ENCODE measurements around the gene CPN1.

DNA sequence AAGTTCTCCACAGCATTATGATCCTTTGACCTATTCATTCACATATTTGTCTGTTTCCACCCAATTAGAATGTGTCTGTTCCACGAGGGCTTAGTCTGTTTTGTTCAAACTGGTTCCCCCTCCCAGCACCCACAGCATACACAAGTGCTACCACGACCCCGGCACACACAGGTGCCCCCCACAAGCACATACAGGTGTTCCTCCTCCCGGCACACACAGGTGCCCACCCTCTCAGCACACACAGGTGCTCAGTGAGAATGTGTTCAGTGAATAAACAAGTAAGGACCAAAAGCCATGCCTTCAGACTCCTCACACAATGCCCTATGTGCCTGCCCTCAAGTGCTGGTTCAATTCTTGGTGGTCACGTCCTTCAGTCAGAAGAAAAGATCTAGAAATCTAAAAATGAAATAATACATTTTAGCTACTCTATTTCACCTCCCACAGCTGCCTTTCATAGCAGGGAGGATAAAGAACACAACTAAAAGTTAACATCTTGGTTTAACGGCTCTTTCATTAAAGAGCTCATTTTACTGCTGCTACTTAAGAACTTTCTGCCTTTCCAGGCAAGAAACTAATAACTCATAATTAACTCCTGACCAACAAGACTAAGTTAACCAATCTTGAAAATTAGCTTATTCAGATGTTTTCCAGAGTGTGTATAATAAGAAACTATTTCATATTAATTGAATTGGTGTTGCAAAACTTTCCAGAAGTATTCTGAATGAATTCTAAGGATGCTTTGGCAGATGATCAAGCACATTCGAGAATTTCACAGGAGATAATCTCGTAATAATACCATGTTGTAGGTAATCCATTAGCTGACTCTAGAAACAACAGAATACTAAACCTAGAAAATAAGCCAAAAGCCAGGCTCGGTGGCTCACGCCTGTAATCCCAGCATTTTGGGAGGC, 74.2 kb downstream of the CPN1 start:
- TF ChIP-seq, protein P1, sequence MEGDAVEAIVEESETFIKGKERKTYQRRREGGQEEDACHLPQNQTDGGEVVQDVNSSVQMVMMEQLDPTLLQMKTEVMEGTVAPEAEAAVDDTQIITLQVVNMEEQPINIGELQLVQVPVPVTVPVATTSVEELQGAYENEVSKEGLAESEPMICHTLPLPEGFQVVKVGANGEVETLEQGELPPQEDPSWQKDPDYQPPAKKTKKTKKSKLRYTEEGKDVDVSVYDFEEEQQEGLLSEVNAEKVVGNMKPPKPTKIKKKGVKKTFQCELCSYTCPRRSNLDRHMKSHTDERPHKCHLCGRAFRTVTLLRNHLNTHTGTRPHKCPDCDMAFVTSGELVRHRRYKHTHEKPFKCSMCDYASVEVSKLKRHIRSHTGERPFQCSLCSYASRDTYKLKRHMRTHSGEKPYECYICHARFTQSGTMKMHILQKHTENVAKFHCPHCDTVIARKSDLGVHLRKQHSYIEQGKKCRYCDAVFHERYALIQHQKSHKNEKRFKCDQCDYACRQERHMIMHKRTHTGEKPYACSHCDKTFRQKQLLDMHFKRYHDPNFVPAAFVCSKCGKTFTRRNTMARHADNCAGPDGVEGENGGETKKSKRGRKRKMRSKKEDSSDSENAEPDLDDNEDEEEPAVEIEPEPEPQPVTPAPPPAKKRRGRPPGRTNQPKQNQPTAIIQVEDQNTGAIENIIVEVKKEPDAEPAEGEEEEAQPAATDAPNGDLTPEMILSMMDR (conservative IDR thresholded peaks at IDR 0.05; ENCODE audit: low read length) = no peak
- no peak for TF ChIP-seq EZH2phosphoT487 (IDR thresholded peaks at IDR 0.05; ENCODE audit: borderline replicate concordance)
